SU-DHL-6 (cell line): ENCODE data around the gene PPIF.
"Not testable (repeated sequence)": the region's sequence is repeated elsewhere in the genome, so short reads cannot be mapped to it uniquely, and the experiment has no call there.

ENCODE experiments used
- H2AFZ ChIP-seq: fragments of 200-600 bp; sonication (generic); 2 replicates; pipeline ENCODE4 v1.6.1; 2014; ENCODE audit warnings: low read depth, mild to moderate bottlenecking, moderate library complexity, mixed read lengths, antibody characterized with exemption, low read length; ENCODE audit not compliant: severe bottlenecking
- H3F3A ChIP-seq: fragments of 200-600 bp; shearing (Covaris generic); 2 replicates; pipeline ENCODE4 v1.6.0; 2016; ENCODE audit warnings: antibody characterized with exemption, mild to moderate bottlenecking; ENCODE audit not compliant: insufficient read depth
- H3K27ac ChIP-seq: fragments of 200-600 bp; sonication (generic); 2 replicates; pipeline ENCODE4 v1.5.1; 2016; ENCODE audit warnings: low read depth, mild to moderate bottlenecking, low read length, moderate library complexity, mixed read lengths
- H3K27me3 ChIP-seq: fragments of 200-600 bp; sonication (generic), shearing (Covaris generic); 2 replicates; pipeline ENCODE4 v1.6.0; 2014; ENCODE audit warnings: mild to moderate bottlenecking, low read length
- H3K36me3 ChIP-seq: fragments of 200-600 bp; sonication (generic); 2 replicates; pipeline ENCODE4 v1.6.1; 2014; ENCODE audit warnings: mild to moderate bottlenecking, low read length, mixed read lengths
- H3K4me2 ChIP-seq: fragments of 300-600, 200-600 bp; shearing (Covaris generic), sonication (generic); 2 replicates; pipeline ENCODE4 v1.6.0; 2014; ENCODE audit warnings: low read length, low read depth, mild to moderate bottlenecking; ENCODE audit not compliant: poor library complexity, severe bottlenecking
- H3K4me3 ChIP-seq: fragments of 200-600 bp; sonication (generic); 2 replicates; pipeline ENCODE4 v1.5.1; 2014; ENCODE audit warnings: antibody characterized with exemption, low read length, mild to moderate bottlenecking, mixed read lengths; ENCODE audit not compliant: insufficient read depth, poor library complexity, severe bottlenecking
- H3K79me2 ChIP-seq: fragments of 200-600 bp; sonication (generic); 2 replicates; pipeline ENCODE4 v1.6.1; 2014; ENCODE audit warnings: mild to moderate bottlenecking, low read length, moderate library complexity; ENCODE audit not compliant: insufficient read depth
- H3K9ac ChIP-seq: fragments of 200-600 bp; sonication (generic); 2 replicates; pipeline ENCODE4 v1.7.0; 2014; ENCODE audit warnings: mild to moderate bottlenecking, low read length
- H3K9me2 ChIP-seq: fragments of 200-600 bp; sonication (generic); replicated peaks from 2 replicates; pipeline ENCODE4 v1.6.1; 2014; ENCODE audit warnings: low read length; ENCODE audit not compliant: insufficient read depth
- H3K9me3 ChIP-seq: fragments of 200-600 bp; sonication (generic); 2 replicates; pipeline ENCODE4 v1.6.1; 2014; ENCODE audit warnings: low read length, mixed read lengths; ENCODE audit not compliant: insufficient read depth
- H4K20me1 ChIP-seq: fragments of 200-600 bp; sonication (generic); 2 replicates; pipeline ENCODE4 v1.6.1; 2014; ENCODE audit warnings: low read depth, mild to moderate bottlenecking, antibody characterized with exemption, low read length, moderate library complexity, mixed read lengths
- EZH2phosphoT487 ChIP-seq: fragments of 200-600 bp; sonication (generic), shearing (Covaris generic); conservative IDR thresholded peaks from 2 replicates; pipeline ENCODE4 v1.6.1; 2018; ENCODE audit warnings: mild to moderate bottlenecking, antibody characterized with exemption, low read length, moderate library complexity, mixed read lengths
- TF ChIP-seq, protein P1 (sequence below): fragments of 200-600 bp; sonication (generic); IDR thresholded peaks from one replicate; pipeline ENCODE4 v1.5.1; 2017; ENCODE audit warnings: antibody characterized with exemption, mild to moderate bottlenecking, low read length, moderate library complexity; ENCODE audit not compliant: insufficient read depth, poor library complexity, severe bottlenecking

Gene PPIF

DNA sequence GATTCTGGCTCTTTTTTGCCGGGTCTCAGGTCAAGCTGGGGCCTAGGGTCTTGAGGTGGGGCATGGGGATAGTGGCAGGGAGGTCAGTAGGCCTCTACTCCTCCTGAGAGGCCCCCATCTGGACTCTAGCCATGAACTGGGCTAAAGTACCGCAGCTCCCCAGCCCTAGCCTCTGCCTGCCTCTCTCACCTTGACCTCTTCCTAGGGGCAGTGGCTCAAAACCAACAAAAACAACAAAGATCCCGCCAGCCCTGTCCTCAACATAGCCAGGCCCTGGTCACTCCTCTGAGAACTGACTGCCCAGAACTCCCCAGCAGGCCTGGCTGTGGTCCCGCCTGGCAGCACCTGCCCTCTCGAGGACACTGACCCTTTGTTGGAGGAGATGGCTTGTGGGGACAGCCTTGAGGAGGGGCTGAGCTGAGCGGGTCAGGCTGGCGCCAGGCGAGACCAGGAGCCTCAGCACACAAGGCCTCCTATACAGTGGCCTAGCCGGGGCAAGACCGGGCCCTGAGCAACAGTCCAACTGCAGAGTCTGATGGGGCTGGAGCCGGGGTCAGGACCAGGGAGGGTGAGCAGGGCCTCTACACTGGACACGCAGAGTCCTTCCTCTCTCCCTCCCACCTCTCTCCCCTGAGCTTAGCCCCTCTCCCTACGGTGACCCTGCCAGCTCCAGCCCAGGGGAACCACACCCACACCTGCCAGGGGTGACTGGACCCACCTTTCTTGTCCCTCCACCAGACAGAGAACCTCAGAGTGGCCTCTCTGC is 11.6 kb upstream of the PPIF start:
- no peaks in the 10 kb centered on the region for H3K9me2 ChIP-seq
- TF ChIP-seq, protein P1, sequence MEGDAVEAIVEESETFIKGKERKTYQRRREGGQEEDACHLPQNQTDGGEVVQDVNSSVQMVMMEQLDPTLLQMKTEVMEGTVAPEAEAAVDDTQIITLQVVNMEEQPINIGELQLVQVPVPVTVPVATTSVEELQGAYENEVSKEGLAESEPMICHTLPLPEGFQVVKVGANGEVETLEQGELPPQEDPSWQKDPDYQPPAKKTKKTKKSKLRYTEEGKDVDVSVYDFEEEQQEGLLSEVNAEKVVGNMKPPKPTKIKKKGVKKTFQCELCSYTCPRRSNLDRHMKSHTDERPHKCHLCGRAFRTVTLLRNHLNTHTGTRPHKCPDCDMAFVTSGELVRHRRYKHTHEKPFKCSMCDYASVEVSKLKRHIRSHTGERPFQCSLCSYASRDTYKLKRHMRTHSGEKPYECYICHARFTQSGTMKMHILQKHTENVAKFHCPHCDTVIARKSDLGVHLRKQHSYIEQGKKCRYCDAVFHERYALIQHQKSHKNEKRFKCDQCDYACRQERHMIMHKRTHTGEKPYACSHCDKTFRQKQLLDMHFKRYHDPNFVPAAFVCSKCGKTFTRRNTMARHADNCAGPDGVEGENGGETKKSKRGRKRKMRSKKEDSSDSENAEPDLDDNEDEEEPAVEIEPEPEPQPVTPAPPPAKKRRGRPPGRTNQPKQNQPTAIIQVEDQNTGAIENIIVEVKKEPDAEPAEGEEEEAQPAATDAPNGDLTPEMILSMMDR, result no peak
- no peak for TF ChIP-seq EZH2phosphoT487
- H3K4me2 ChIP-seq, result no peak overlapping the region
- H3K27ac ChIP-seq, result no peak overlapping the region
- H2AFZ ChIP-seq, result no peak overlapping the region
- no peaks in the 10 kb centered on the region for H3K79me2 ChIP-seq
- H3K4me3 ChIP-seq, result no peak overlapping the region
- H3K9ac ChIP-seq, result no peak overlapping the region
- no peaks in the 10 kb centered on the region for H4K20me1 ChIP-seq
- no peaks in the 10 kb centered on the region for H3K27me3 ChIP-seq
- no peaks in the 10 kb centered on the region for H3K36me3 ChIP-seq
- no peaks in the 10 kb centered on the region for H3K9me3 ChIP-seq
- H3F3A ChIP-seq, result no peaks in the 10 kb centered on the region

DNA sequence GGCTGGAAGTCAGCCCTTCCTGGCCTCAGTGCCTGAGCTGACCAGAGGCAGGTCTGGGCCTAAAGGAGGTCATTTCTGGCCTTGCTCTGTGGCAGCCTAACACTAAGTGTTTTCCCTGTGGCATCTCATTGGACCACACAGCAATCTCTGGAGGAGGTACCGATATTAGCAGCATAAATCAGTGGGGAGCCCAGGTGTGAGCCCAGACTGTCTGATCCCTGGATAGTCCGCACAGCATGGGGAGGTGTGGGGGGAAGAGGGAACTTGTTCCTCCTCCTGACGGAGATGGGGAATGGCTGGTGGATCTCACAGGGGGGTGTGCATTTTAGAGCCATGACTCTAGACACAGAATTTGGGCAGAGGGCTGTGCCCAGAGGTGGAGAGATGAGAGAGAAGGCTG is 11.0 kb upstream of the PPIF start:
- no peak overlapping the region for H3K4me3 ChIP-seq
- no peak overlapping the region for H3K9ac ChIP-seq
- H3K9me3 ChIP-seq, result no peaks in the 10 kb centered on the region
- H4K20me1 ChIP-seq, result no peaks in the 10 kb centered on the region
- TF ChIP-seq, protein P1, result no peak
- no peak for TF ChIP-seq EZH2phosphoT487
- no peaks in the 10 kb centered on the region for H3F3A ChIP-seq
- H3K79me2 ChIP-seq, result no peaks in the 10 kb centered on the region
- no peak overlapping the region for H3K4me2 ChIP-seq
- no peaks in the 10 kb centered on the region for H3K9me2 ChIP-seq
- H3K36me3 ChIP-seq, result no peaks in the 10 kb centered on the region
- no peak overlapping the region for H2AFZ ChIP-seq
- H3K27ac ChIP-seq, result no peak overlapping the region
- H3K27me3 ChIP-seq, result no peaks in the 10 kb centered on the region

DNA sequence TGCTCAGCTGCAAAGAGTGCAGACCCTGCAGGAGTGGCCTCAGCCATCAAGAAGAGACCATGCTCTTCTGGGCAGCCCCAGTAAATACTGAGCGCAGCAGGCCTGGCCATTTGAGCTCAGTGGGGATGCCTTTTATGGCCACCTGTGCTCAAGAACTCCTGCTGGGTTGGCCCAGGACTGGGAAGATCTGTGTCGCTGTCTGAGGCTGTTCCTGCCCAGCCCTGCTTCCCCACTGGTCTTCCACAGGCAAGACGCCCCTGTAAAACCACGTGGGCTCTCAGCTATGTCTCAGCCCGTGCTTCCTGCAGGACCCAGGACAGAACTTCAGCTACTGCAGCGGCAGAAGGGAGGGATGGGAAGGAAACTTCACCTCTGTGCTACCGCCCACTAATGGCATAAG is 10.5 kb upstream of the PPIF start:
- H3K4me2 ChIP-seq, result no peak overlapping the region
- no peaks in the 10 kb centered on the region for H3K27me3 ChIP-seq
- H3K9ac ChIP-seq, result no peak overlapping the region
- H3K9me2 ChIP-seq, result no peaks in the 10 kb centered on the region
- no peaks in the 10 kb centered on the region for H3K36me3 ChIP-seq
- no peaks in the 10 kb centered on the region for H3K79me2 ChIP-seq
- no peak overlapping the region for H2AFZ ChIP-seq
- no peaks in the 10 kb centered on the region for H3K9me3 ChIP-seq
- no peak overlapping the region for H3K27ac ChIP-seq
- H3F3A ChIP-seq, result no peaks in the 10 kb centered on the region
- H3K4me3 ChIP-seq, result no peak overlapping the region
- H4K20me1 ChIP-seq, result no peaks in the 10 kb centered on the region
- TF ChIP-seq, protein P1, result no peak

DNA sequence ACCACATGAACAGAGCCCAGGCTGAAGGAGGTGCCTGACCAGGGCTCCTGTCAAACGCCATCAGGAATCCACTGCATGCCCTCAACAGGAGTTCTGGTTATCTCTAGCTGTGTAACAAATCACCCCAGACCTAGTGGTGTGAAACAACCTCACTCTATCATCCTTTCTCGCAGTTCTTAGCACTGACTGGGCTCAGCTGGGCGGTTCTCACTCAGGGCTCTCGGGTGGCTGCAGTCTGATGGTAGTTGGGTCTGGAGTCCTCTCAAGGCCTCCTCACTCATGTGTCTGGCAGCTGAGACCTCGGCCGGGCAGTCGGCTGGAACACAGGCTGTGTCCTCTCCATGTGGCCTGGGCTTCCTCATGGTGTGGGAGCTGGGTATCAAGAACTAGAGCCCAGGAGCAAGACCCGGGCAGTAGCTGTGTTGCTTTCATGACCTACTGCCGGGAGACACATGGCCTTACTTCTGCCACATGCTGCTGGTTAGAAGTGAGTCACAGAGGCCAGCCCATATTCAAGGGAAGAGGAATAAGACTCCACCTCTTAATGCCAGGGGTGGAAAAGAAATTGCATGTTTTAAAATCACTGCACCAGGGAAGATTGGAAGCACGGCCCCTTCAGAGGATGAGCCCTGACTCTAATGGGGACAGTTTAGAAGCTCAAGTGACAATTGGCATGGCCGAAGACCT is 9.3 kb upstream of the PPIF start:
- not testable (repeated sequence) for H3K4me2 ChIP-seq, H3K36me3 ChIP-seq, H3F3A ChIP-seq, H3K27me3 ChIP-seq, H2AFZ ChIP-seq, H3K9ac ChIP-seq, H3K9me2 ChIP-seq, H3K79me2 ChIP-seq, H4K20me1 ChIP-seq, H3K9me3 ChIP-seq, H3K4me3 ChIP-seq, H3K27ac ChIP-seq
